Measurements from ENCODE around the gene SETD3. TPM values are rescaled to one million over a fixed set of nuclear protein-coding genes. Genes with fewer than 3 reads are reported as not detected.

Gene SETD3
- total RNA-seq, 6 experiments from 2014 or later: 24.7 to 42.0 (median 28.8) TPM

- ATAC-seq: peak in 2 of 4 donors; percentile 19 to 36
- peaks cover 0 to 3% (median 0%) of the 10 kb centered on the region in 4 donors for H3K36me3 ChIP-seq
- DNase-seq: no peak
- TF ChIP-seq CTCF (IDR thresholded peaks at IDR 0.05) (no peak), POLR2A (IDR thresholded peaks at IDR 0.05) (no peak)
- intact Hi-C loops (cut with DNase I): no loop called here
- 86% methylated on average over 4 of the region's 11 CpGs for WGBS (ENCODE audit: insufficient coverage, low coverage, low lambda C conversion rate, missing lambda C conversion rate)
- no peak overlapping the region for H3K27ac ChIP-seq
- H3K4me1 ChIP-seq: no peaks in the 10 kb centered on the region
- no peaks in the 10 kb centered on the region for H3K9me3 ChIP-seq
- H3K27me3 ChIP-seq: no peaks in the 10 kb centered on the region
- no peak overlapping the region for H3K4me3 ChIP-seq
These were observed 39.3 kb downstream of the SETD3 start for GRCh38 chr14:99441157-99441870.

GRCh38 chr14:99440278-99440677, 40.4 kb downstream of the SETD3 start:
- Histone ChIP-seq H3K36me3 (peaks cover 0 to 3% (median 0%) of the 10 kb centered on the region in 4 donors), H3K4me1 (peaks cover 0 to under 1% (median 0%) of the 10 kb centered on the region in 4 donors), H3K4me3 (no peak overlapping the region), H3K27ac (no peak overlapping the region), H3K9me3 (no peaks in the 10 kb centered on the region), H3K27me3 (no peaks in the 10 kb centered on the region)
- intact Hi-C loops (cut with DNase I): no loop called here
- ATAC-seq (no peak), DNase-seq (no peak)
- TF ChIP-seq CTCF (IDR thresholded peaks at IDR 0.05) (peak in 1 of 4 donors; percentile 3), POLR2A (IDR thresholded peaks at IDR 0.05) (no peak)
- WGBS (ENCODE audit: insufficient coverage, low coverage, low lambda C conversion rate, missing lambda C conversion rate): 93% methylated on average over 12 of the region's 14 CpGs

GRCh38 chr14:99437706-99438105, 43.0 kb downstream of the SETD3 start:
- WGBS (ENCODE audit: insufficient coverage, low coverage, low lambda C conversion rate, missing lambda C conversion rate): 71% methylated on average over 3 of the region's 3 CpGs
- intact Hi-C loops (cut with DNase I): no loop called here
- Histone ChIP-seq H3K36me3 (peaks cover 0 to 3% (median 0%) of the 10 kb centered on the region in 4 donors), H3K4me3 (no peak overlapping the region), H3K4me1 (peaks cover 0 to 6% (median under 1%) of the 10 kb centered on the region in 4 donors), H3K27ac (no peak overlapping the region), H3K9me3 (no peaks in the 10 kb centered on the region), H3K27me3 (no peaks in the 10 kb centered on the region)
- DNase-seq: no peak
- TF ChIP-seq CTCF (IDR thresholded peaks at IDR 0.05) (no peak), POLR2A (IDR thresholded peaks at IDR 0.05) (no peak)
- no peak for ATAC-seq

GRCh38 chr14:99436247-99437180, 44.1 kb downstream of the SETD3 start:
- TF ChIP-seq CTCF (IDR thresholded peaks at IDR 0.05) (no peak), POLR2A (IDR thresholded peaks at IDR 0.05) (no peak)
- peak; percentile 41 to 71 (median 54) for ATAC-seq
- DNase-seq: no peak

More at GRCh38 chr14:99436247-99437180, 44.1 kb downstream of the SETD3 start:
- Histone ChIP-seq H3K4me1 (peaks cover 0 to 15% (median 5%) of the 10 kb centered on the region in 4 donors), H3K9me3 (no peaks in the 10 kb centered on the region), H3K36me3 (peaks cover 0 to 3% (median 0%) of the 10 kb centered on the region in 4 donors), H3K27me3 (no peaks in the 10 kb centered on the region), H3K27ac (peak overlapping the region in 1 of 3 donors; percentile 47), H3K4me3 (no peak overlapping the region)
- WGBS (ENCODE audit: insufficient coverage, low coverage, low lambda C conversion rate, missing lambda C conversion rate): 64% methylated on average over 10 of the region's 14 CpGs
- intact Hi-C loops (cut with DNase I): no loop called here

Measured in right lobe of liver (tissue), 6 donors.